Panc1 (cell line): ENCODE data around the gene ZKSCAN3.

Source experiments
- CTCF ChIP-seq: fragments of 450-650 bp; IDR thresholded peaks from 2 replicates; pipeline ENCODE4 v1.5.1; 2017; ENCODE audit warnings: mild to moderate bottlenecking
- POLR2AphosphoS5 ChIP-seq: IDR thresholded peaks from 2 replicates; pipeline ENCODE4 v1.6.1; 2012; ENCODE audit warnings: mild to moderate bottlenecking, low read depth, low read length, moderate library complexity

- peak; percentile 41; the same call in 1 of the 2 replicates for TF ChIP-seq CTCF
- TF ChIP-seq POLR2AphosphoS5 = no peak
Observed at GRCh38 chr6:28393912-28394662, 44.3 kb downstream of the ZKSCAN3 start.
